ENCODE results near the gene PRR29.
"Not testable (repeated sequence)": the region's sequence is repeated elsewhere in the genome, so short reads cannot be mapped to it uniquely, and the experiment has no call there.

Gene PRR29

DNA sequence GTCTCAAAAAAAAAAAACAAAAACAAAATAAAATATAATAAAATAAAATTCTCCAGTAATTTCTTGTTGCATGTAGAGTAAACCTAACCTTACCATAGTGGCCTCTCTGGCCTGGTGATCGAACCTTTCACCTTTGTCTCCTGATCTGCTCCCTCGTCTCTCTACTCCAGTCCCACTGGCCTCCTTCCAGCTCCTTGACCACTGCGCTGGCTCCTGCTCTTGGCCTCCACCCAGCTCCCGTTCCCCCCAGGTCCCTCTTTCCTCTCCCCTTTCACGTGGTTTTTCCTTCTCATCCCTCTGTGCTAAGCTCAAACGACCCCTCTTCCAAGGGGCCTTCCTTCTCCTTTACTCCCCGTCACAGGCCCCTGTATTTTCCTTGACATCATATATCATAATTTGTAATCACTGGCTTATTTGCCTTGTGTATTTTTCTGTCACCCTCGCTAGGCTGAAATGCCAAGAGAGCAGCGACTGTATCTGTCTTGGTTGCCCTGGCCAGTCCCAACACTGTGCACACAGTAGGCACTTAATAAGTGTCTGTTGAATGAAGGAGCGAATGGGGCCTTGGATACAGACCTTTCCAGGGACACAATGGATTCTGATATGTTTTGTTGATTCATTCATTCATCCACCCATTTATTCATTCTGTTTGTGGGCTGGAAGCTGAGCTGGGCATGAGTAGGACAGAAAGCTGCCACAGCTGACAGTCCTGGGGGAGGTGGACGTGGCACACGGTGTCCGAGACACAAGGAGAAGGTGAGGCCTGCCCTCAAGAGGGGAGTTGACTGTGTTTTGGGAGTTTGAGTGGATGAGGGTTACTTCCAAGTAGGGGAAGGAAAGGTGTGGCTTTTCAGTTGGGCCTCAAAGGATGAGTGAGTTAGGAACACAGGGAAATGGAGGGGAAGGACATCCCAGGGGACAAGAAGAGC, 19.6 kb upstream of the PRR29 start:
- DNase-seq: no peak
- no peak overlapping the region for H3K4me3 ChIP-seq (ENCODE audit: low read depth, low read length)
- H3K27me3 ChIP-seq: no peaks in the 10 kb centered on the region
- no peaks in the 10 kb centered on the region for H3K9me3 ChIP-seq
- peaks cover 7% of the 10 kb centered on the region for H3K4me1 ChIP-seq
- TF ChIP-seq, protein P1, sequence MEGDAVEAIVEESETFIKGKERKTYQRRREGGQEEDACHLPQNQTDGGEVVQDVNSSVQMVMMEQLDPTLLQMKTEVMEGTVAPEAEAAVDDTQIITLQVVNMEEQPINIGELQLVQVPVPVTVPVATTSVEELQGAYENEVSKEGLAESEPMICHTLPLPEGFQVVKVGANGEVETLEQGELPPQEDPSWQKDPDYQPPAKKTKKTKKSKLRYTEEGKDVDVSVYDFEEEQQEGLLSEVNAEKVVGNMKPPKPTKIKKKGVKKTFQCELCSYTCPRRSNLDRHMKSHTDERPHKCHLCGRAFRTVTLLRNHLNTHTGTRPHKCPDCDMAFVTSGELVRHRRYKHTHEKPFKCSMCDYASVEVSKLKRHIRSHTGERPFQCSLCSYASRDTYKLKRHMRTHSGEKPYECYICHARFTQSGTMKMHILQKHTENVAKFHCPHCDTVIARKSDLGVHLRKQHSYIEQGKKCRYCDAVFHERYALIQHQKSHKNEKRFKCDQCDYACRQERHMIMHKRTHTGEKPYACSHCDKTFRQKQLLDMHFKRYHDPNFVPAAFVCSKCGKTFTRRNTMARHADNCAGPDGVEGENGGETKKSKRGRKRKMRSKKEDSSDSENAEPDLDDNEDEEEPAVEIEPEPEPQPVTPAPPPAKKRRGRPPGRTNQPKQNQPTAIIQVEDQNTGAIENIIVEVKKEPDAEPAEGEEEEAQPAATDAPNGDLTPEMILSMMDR (IDR thresholded peaks at IDR 0.05; ENCODE audit: low read depth, low read length): no peak
- no peaks in the 10 kb centered on the region for H3K36me3 ChIP-seq

DNA sequence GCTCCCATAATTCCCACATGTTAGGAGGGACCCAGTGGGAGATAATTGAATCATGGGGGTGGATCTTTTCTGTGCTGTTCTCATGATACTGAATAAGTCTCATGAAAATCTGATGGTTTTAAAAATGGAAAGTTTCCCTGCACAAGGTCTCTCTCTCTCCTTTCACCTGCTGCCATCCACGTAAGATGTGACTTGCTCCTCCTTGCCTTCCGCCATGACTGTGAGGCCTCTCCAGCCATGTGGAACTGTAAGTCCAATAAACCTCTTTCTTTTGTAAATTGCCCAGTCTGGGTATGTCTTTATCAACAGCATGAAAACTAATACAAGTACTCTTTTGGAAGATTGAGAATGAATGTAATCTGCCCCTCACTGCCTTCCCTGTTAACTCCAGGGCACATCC, 15.5 kb upstream of the PRR29 start:
- H3K4me3 ChIP-seq (ENCODE audit: low read depth, low read length); DNase-seq; H3K4me1 ChIP-seq; H3K9me3 ChIP-seq; H3K36me3 ChIP-seq; H3K27me3 ChIP-seq: not testable (repeated sequence)

DNA sequence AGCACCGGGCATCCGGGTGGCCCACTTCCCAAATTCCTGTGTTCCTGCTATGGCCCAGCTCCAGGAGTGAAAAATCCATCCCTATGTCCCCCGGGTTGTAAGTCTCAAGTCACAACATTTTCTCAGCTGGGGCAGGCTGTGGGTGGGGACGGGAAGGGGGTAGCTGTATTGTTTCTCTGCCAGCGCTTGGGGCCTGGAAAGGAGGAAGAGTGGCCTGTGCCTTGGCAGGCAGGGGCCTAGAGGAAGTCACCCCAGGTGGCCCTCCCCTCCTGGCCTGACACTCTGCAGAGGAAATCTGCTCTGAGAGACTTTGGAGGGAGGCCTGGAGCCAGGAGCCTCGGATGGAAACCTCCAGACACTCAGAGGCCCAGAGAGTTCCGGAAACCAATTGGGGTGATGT, 14.8 kb upstream of the PRR29 start:
- H3K9me3 ChIP-seq: no peaks in the 10 kb centered on the region
- TF ChIP-seq, protein P1 (IDR thresholded peaks at IDR 0.05; ENCODE audit: low read depth, low read length): no peak
- no peak overlapping the region for H3K4me3 ChIP-seq (ENCODE audit: low read depth, low read length)
- peaks cover 7% of the 10 kb centered on the region for H3K4me1 ChIP-seq
- no peaks in the 10 kb centered on the region for H3K27me3 ChIP-seq
- DNase-seq: no peak
- no peaks in the 10 kb centered on the region for H3K36me3 ChIP-seq

DNA sequence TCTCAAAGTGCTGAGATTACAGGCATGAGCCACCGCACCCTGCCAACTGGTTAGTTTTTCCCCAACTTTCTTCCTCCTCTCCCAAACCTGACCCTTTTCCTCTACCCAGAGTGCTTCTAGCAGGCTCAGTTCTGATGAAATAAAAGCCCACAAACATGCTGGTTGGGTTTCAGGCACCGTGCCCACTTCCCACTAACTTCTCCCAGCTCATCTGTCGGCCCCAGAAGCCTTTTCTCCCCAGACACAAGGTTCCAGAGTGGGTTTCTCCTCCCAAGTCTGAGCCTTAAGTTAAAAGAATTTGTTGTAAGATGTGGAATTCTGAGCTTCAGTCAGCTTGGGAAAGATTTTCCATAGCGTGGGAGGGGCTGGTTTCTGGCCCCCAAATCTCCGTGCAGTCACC, 13.9 kb upstream of the PRR29 start:
- Histone ChIP-seq H3K4me3 (ENCODE audit: low read depth, low read length) (no peak overlapping the region), H3K9me3 (no peaks in the 10 kb centered on the region), H3K4me1 (peaks cover under 1% of the 10 kb centered on the region), H3K36me3 (no peaks in the 10 kb centered on the region), H3K27me3 (no peaks in the 10 kb centered on the region)
- DNase-seq: no peak
- TF ChIP-seq, protein P1 (IDR thresholded peaks at IDR 0.05; ENCODE audit: low read depth, low read length): no peak

DNA sequence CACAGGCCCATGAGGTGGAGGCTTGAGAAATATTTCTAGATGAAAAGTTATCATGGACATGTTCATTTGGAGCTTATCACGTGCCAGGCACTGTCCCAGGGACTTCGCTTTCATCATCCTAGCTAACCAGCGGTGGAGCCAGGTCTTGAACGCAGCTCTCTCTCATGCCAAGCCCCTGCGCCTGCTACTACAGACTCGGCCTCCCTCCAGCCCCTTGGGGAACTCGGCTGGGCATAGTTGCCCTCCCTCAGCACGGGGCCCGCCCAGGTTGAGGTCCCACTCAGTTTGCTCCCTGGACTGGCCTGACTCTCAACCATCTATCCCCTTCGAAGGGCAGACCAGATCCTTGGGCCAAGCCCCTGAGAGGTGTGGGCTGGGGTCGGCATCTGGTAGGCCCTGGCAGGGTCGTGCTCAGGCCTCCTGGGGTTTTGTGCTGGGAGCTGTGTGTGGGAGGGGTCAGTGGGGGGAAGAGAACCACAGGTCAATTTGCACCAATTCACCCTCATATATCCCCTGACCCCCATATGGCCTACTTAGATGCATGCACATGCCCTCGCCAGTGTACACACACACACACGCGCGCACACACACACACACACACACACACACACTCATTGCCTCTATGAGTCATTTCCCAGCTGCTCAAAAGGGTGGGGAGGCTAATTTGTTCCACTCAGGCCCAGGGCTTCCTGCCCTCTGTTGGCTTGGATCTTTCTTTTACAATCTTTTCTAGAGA, 13.3 kb upstream of the PRR29 start:
- H3K4me3 ChIP-seq (ENCODE audit: low read depth, low read length): no peak overlapping the region
- H3K36me3 ChIP-seq: no peaks in the 10 kb centered on the region
- no peaks in the 10 kb centered on the region for H3K9me3 ChIP-seq
- no peak for DNase-seq
- H3K4me1 ChIP-seq: no peaks in the 10 kb centered on the region
- no peaks in the 10 kb centered on the region for H3K27me3 ChIP-seq
- TF ChIP-seq, protein P1 (IDR thresholded peaks at IDR 0.05; ENCODE audit: low read depth, low read length): no peak

DNA sequence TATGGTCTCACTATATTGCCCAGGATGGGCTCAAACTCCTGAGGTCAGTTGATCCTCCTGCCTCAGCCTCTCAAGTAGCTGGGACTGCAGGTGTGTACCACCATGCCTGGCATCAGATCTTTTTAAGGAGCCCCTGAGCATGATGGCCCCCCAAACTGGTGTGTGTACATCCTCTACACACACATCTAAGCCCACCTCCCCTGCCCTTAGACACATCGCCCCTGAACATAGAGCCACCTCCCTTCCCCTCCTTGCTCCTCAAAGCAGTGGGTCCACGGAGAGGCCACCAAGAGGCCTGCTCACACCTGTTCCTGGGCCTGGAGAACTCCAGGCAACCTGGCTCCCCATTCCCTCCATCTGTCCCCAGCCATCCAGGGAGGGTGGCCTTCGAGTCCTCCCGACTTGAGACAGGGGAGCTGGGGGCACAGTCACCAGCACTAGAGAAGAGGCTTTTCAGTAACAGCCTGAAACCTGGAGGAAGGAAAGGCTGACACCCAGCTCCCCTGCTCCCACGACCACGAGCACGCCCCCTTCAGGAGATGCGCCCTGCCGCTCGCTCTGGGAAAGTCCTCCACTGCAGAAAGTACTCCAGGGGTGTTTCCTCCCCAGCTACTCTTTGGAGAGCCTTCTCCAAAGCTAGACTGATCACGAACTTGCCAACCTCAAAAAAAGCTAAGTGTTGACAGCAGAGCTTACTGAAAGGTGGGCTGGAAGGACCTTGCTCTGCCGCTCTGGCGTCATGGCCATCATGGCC, 12.6 kb upstream of the PRR29 start:
- TF ChIP-seq, protein P1 (IDR thresholded peaks at IDR 0.05; ENCODE audit: low read depth, low read length): peak; percentile 4; the same call in 1 of the 2 replicates
- no peak for DNase-seq
- Histone ChIP-seq H3K27me3 (no peaks in the 10 kb centered on the region), H3K4me3 (ENCODE audit: low read depth, low read length) (no peak overlapping the region), H3K4me1 (no peaks in the 10 kb centered on the region), H3K36me3 (no peaks in the 10 kb centered on the region), H3K9me3 (no peaks in the 10 kb centered on the region)
